ENCODE data around the gene JPH2. TPM values are rescaled to one million over a fixed set of nuclear protein-coding genes. Genes with fewer than 3 reads are reported as not detected.

JPH2 gene
- total and polyA plus RNA-seq, 4 donors: 0.09 to 1.3 (median 0.17) TPM; not detected in 1

- Histone ChIP-seq H3K9ac (ENCODE audit: low read depth in 1 of 2, low read length in 2 of 2) (no peak overlapping the region), H3K27me3 (ENCODE audit: control insufficient read depth in 4 of 4, insufficient read depth in 4 of 4, low read length in 3 of 4) (peaks cover 0 to 2% (median 0%) of the 10 kb centered on the region in 4 donors), H3K4me1 (ENCODE audit: control insufficient read depth in 4 of 4, insufficient read depth in 4 of 4, low read length in 3 of 4) (no peaks in the 10 kb centered on the region), H3K27ac (ENCODE audit: low read depth in 1 of 2, low read length in 2 of 2) (no peak overlapping the region), H3K9me3 (ENCODE audit: control insufficient read depth in 4 of 4, low read length in 3 of 4) (no peaks in the 10 kb centered on the region), H3K4me3 (ENCODE audit: low read depth in 1 of 3, low read length in 3 of 3) (no peak overlapping the region), H3K36me3 (ENCODE audit: control insufficient read depth in 4 of 4, insufficient read depth in 3 of 4, low read depth in 1 of 4, low read length in 3 of 4) (no peaks in the 10 kb centered on the region)
- 79% methylated on average over 1 of the region's 1 CpG for WGBS
- no peak for DNase-seq (ENCODE audit: low spot score)
- TF ChIP-seq HNF4G (IDR thresholded peaks at IDR 0.05) (no peak), FOXA1 (IDR thresholded peaks at IDR 0.05) (no peak), EGR1 (IDR thresholded peaks at IDR 0.05; ENCODE audit: low read depth in 2 of 2) (no peak), ZBTB33 (IDR thresholded peaks at IDR 0.05) (no peak), CTCF (IDR thresholded peaks at IDR 0.05; ENCODE audit: low read depth, low read length, missing input control) (no peak), RAD21 (IDR thresholded peaks at IDR 0.05) (no peak), GABPA (IDR thresholded peaks at IDR 0.05 in 1 of 2, conservative IDR thresholded peaks at IDR 0.05 in 1 of 2) (no peak), RXRA (IDR thresholded peaks at IDR 0.05) (no peak), ATF3 (IDR thresholded peaks at IDR 0.05) (no peak), YY1 (IDR thresholded peaks at IDR 0.05) (no peak), HNF4A (conservative IDR thresholded peaks at IDR 0.05) (no peak), MAX (IDR thresholded peaks at IDR 0.05) (no peak), NR2F2 (IDR thresholded peaks at IDR 0.05) (no peak), REST (IDR thresholded peaks at IDR 0.05) (no peak), TAF1 (conservative IDR thresholded peaks at IDR 0.05) (no peak), SP1 (IDR thresholded peaks at IDR 0.05) (no peak)
Observed at GRCh38 chr20:44131704-44132103, 55.3 kb downstream of the JPH2 start.
